ENCODE data around the gene TMEM198.
A peak's percentile ranks its signal among the peaks of the same experiment; 100 is the strongest.

The TMEM198 gene

DNA sequence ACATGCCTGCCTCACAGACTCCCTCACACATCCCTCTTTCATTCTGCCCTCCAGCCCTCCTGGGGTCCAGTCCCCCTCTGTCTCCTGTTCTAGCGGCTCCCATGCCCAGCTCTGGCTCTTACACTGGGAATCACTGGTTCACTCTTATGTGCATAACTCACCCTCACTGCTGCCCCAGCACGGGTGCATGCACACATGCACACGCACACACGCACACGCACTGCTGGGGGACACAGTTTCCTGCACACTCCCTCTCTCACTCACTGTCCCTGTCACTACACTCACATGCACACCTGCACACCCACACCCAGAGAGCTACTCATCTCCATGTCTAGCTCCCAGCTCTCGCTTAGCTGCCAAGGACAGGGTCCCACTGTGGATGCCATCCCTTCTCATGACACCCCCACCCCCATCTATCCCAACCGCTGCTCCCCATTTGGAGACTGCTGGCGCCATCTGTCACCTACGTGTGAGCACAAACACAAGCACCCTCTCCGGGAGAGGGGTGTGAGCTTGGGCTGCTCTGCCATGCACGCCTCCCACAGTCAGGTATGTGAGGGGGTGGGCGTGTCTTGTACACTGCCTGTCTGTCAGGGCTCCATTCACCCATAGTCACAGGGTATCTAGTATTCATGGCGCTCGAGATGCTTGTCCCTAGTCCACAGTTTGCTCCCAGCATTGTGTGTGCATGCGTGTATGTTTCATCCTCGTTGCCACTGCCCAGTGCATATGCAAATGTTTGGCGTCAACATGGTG, 27.8 kb upstream of the TMEM198 start:
- TF ChIP-seq CTCF (IDR thresholded peaks at IDR 0.05; ENCODE audit: extremely low read depth, missing control alignments): no peak
- no peak for DNase-seq (ENCODE audit: low spot score)

- no peak for DNase-seq (ENCODE audit: low spot score)
- TF ChIP-seq CTCF (IDR thresholded peaks at IDR 0.05; ENCODE audit: extremely low read depth, missing control alignments): no peak
Measured at GRCh38 chr2:219516888-219517287, 26.9 kb upstream of the TMEM198 start.

DNA sequence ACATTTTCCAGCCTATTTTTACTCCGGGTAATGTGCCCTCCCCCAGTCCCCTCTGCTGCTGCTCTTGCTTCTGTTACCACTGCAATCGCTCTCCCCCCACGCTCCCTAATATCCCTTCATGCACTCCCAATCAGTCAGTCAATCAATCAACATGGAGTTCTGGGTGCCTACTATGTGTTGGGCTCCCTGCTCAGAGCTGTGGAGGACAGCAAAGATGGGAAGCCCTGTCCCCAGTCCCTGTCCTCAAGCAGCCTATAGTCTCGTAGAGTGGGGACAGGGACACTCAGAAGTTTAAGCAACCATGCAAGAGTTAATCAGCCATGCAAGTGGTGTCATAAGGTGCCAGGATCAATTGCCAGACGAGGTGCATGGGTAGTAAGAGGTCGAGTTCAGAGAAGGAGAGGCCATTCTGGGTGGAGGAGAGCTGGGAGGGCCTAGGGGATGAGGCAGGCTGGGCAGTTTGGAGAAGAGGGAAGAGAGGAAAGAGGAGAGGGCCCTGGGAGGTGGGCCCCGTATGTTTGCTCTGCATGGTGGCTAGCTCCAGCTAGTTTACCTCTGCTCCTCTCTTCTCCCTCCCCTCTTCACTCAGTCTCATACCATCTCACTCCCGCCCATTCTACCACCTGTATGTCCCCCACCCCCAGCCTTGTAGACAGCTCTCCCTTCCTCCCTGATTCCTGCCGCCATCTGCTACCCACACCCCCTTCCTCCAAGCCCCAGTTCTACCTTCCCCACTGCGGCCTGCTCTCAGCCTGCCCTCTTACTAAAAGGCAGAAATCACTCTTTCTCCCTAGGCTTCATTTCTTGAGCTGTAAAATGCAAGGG, 25.7 kb upstream of the TMEM198 start:
- no peak for TF ChIP-seq CTCF (IDR thresholded peaks at IDR 0.05; ENCODE audit: extremely low read depth, missing control alignments)
- DNase-seq (ENCODE audit: low spot score): no peak

DNA sequence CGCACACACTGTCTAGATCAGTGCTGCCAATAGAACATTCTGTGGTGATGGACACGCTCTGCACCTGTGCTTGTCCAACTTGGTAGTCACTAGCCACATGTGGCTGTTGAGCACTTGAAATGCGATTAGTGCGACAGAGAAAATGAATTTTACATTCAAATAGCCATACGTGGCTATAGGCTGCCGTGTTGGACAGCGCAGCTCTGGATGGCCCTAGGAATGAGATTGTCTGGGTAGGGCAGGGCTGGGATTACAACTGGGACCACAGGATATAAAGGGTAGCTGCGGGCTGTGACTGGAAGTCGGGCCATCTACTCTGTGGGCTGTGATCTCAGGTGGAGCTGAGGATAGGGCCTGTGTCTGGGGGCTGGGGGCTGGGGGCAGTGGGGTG, 24.3 kb upstream of the TMEM198 start:
- TF ChIP-seq CTCF (IDR thresholded peaks at IDR 0.05; ENCODE audit: extremely low read depth, missing control alignments): no peak
- DNase-seq (ENCODE audit: low spot score): no peak

GRCh38 chr2:219520079-219520478, 23.7 kb upstream of the TMEM198 start:
- DNase-seq (ENCODE audit: low spot score): no peak
- TF ChIP-seq CTCF (IDR thresholded peaks at IDR 0.05; ENCODE audit: extremely low read depth, missing control alignments): no peak

- no peak for DNase-seq (ENCODE audit: low spot score)
- peak; percentile 9 for TF ChIP-seq CTCF (IDR thresholded peaks at IDR 0.05; ENCODE audit: extremely low read depth, missing control alignments)
Measured at GRCh38 chr2:219521066-219521880, 22.6 kb upstream of the TMEM198 start.

Data from GM20000 (cell line).